ENCODE data around the gene ADRM1. TPM values are rescaled to one million over a fixed set of nuclear protein-coding genes. Genes with fewer than 3 reads are reported as not detected.

The ADRM1 gene
- total RNA-seq, 1 donor from 2014 or later, result 125 TPM

GRCh38 chr20:62327726-62328495 lies 25.1 kb downstream of the ADRM1 start:
- no peaks in the 10 kb centered on the region for H3K9me3 Mint-ChIP-seq (ENCODE audit: unreplicated experiment)
- H3K36me3 Mint-ChIP-seq (ENCODE audit: low read depth, unreplicated experiment), result peaks cover 6% of the 10 kb centered on the region
- Histone ChIP-seq H3K9ac (ENCODE audit: low read length) (no peak overlapping the region), H3K27me3 (ENCODE audit: insufficient read depth, low read length) (no peaks in the 10 kb centered on the region), H3K27ac (ENCODE audit: low read depth, low read length) (no peak overlapping the region), H4K20me1 (ENCODE audit: insufficient read depth, low read length) (no peaks in the 10 kb centered on the region), H3K79me2 (ENCODE audit: insufficient read depth, low read length) (no peaks in the 10 kb centered on the region), H3K4me1 (ENCODE audit: insufficient read depth, low read length) (no peaks in the 10 kb centered on the region), H2AFZ (ENCODE audit: low read depth, low read length) (no peak overlapping the region), H3K4me2 (ENCODE audit: low read length) (no peak overlapping the region), H3K9me3 (ENCODE audit: insufficient read depth, low read depth, low read length) (no peaks in the 10 kb centered on the region), H3K4me3 (ENCODE audit: insufficient read depth, low read depth, low read length) (no peak overlapping the region), H3K36me3 (ENCODE audit: insufficient read depth, low read length) (no peaks in the 10 kb centered on the region)
- DNase-seq (ENCODE audit: low read depth) (no peak), FAIRE-seq (no peak)
- no peak overlapping the region for H3K4me3 Mint-ChIP-seq (ENCODE audit: unreplicated experiment)
- no peak overlapping the region for H3K27ac Mint-ChIP-seq (ENCODE audit: unreplicated experiment)
- no peak for TF ChIP-seq EZH2 (IDR thresholded peaks at IDR 0.05; ENCODE audit: insufficient read depth, low read length)
- TF ChIP-seq CTCF (IDR thresholded peaks at IDR 0.05; ENCODE audit: insufficient read depth, low read depth, low read length), result no peak
- H3K4me1 Mint-ChIP-seq (ENCODE audit: low read depth, unreplicated experiment), result no peaks in the 10 kb centered on the region
- no peaks in the 10 kb centered on the region for H3K27me3 Mint-ChIP-seq (ENCODE audit: low read depth, unreplicated experiment)

GRCh38 chr20:62328684-62329388 lies 26.0 kb downstream of the ADRM1 start:
- no peak for FAIRE-seq
- TF ChIP-seq EZH2 (IDR thresholded peaks at IDR 0.05; ENCODE audit: insufficient read depth, low read length) (no peak), CTCF (IDR thresholded peaks at IDR 0.05; ENCODE audit: insufficient read depth, low read depth, low read length) (no peak)
- no peaks in the 10 kb centered on the region for H3K9me3 Mint-ChIP-seq (ENCODE audit: unreplicated experiment)
- peaks cover 6% of the 10 kb centered on the region for H3K36me3 Mint-ChIP-seq (ENCODE audit: low read depth, unreplicated experiment)
- no peaks in the 10 kb centered on the region for H3K27me3 ChIP-seq (ENCODE audit: insufficient read depth, low read length)
- no peaks in the 10 kb centered on the region for H3K9me3 ChIP-seq (ENCODE audit: insufficient read depth, low read depth, low read length)
- H3K27ac Mint-ChIP-seq (ENCODE audit: unreplicated experiment), result no peak overlapping the region
- H3K4me1 ChIP-seq (ENCODE audit: insufficient read depth, low read length), result no peaks in the 10 kb centered on the region
- no peaks in the 10 kb centered on the region for H4K20me1 ChIP-seq (ENCODE audit: insufficient read depth, low read length)
- no peak overlapping the region for H3K4me3 ChIP-seq (ENCODE audit: insufficient read depth, low read depth, low read length)
- H3K4me1 Mint-ChIP-seq (ENCODE audit: low read depth, unreplicated experiment), result no peaks in the 10 kb centered on the region
- H2AFZ ChIP-seq (ENCODE audit: low read depth, low read length), result no peak overlapping the region
- H3K4me3 Mint-ChIP-seq (ENCODE audit: unreplicated experiment), result no peak overlapping the region
- H3K79me2 ChIP-seq (ENCODE audit: insufficient read depth, low read length), result no peaks in the 10 kb centered on the region
- no peak overlapping the region for H3K27ac ChIP-seq (ENCODE audit: low read depth, low read length)
- no peak overlapping the region for H3K4me2 ChIP-seq (ENCODE audit: low read length)
- no peak for DNase-seq (ENCODE audit: low read depth)
- H3K9ac ChIP-seq (ENCODE audit: low read length), result no peak overlapping the region
- no peaks in the 10 kb centered on the region for H3K27me3 Mint-ChIP-seq (ENCODE audit: low read depth, unreplicated experiment)
- H3K36me3 ChIP-seq (ENCODE audit: insufficient read depth, low read length), result no peaks in the 10 kb centered on the region

All from astrocyte (in vitro differentiated cells and primary cell).